ENCODE measurements around the gene MMS19.
A peak's percentile ranks its signal among the peaks of the same experiment; 100 is the strongest.

Gene MMS19

GRCh38 chr10:97463363-97464132 is 34.7 kb downstream of the MMS19 start:
- no peak overlapping the region for H3K4me3 ChIP-seq (ENCODE audit: low read depth, low read length)
- peak; percentile 82 for TF ChIP-seq CTCF (IDR thresholded peaks at IDR 0.05; ENCODE audit: low read depth, low read length)

DNA sequence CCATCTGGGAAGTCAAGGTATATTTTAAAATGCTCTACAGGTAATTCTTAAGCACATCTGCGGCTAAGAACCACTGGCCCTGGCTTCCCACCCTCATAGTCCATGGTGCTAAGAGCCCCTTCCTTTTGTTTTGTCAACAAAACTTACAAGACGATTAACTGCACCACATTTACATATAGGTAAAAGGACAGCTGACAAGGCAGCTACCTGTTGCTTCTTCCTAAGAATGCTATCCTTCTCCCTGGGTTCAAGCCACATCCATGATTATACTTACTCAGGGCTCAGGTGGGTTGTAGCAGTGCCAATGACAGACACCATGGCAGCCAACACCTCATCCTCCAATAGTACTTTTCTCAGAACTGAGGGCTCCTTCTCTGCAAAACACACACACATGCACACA is 35.9 kb downstream of the MMS19 start:
- no peak overlapping the region for H3K4me3 ChIP-seq (ENCODE audit: low read depth, low read length)
- no peak for TF ChIP-seq CTCF (IDR thresholded peaks at IDR 0.05; ENCODE audit: low read depth, low read length)

- TF ChIP-seq CTCF (IDR thresholded peaks at IDR 0.05; ENCODE audit: low read depth, low read length) = no peak
- H3K4me3 ChIP-seq (ENCODE audit: low read depth, low read length) = no peak overlapping the region
These were observed 38.3 kb downstream of the MMS19 start for GRCh38 chr10:97459933-97460332.

DNA sequence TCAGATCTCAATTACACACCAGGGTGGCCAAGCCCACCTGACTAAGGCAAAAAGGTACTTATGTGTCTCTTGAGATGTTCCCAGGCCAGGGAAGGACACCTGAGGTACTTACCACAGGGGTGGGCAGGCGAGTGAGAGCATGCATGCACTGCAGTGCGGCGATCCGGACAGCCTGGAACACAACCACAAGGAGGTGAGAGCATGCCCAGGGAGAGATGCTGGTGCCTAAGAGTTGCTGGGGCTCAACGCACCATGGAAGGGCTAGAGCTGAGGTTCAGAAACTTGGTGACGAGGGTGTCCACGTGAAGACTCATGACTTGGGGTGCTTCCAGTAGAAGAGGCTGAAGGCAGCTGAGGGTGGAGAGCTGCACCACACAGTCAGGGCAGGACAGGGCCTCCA is 39.1 kb downstream of the MMS19 start:
- no peak for TF ChIP-seq CTCF (IDR thresholded peaks at IDR 0.05; ENCODE audit: low read depth, low read length)
- no peak overlapping the region for H3K4me3 ChIP-seq (ENCODE audit: low read depth, low read length)

- H3K4me3 ChIP-seq (ENCODE audit: low read depth, low read length) = no peak overlapping the region
- TF ChIP-seq CTCF (IDR thresholded peaks at IDR 0.05; ENCODE audit: low read depth, low read length) = no peak
These were observed 41.5 kb downstream of the MMS19 start for GRCh38 chr10:97456686-97457065.

- no peak overlapping the region for H3K4me3 ChIP-seq (ENCODE audit: low read depth, low read length)
- no peak for TF ChIP-seq CTCF (IDR thresholded peaks at IDR 0.05; ENCODE audit: low read depth, low read length)
These were observed 42.1 kb downstream of the MMS19 start for GRCh38 chr10:97456034-97456685.

GRCh38 chr10:97454330-97455036 is 43.7 kb downstream of the MMS19 start:
- no peak for TF ChIP-seq CTCF (IDR thresholded peaks at IDR 0.05; ENCODE audit: low read depth, low read length)

More at GRCh38 chr10:97454330-97455036, 43.7 kb downstream of the MMS19 start:
- H3K4me3 ChIP-seq (ENCODE audit: low read depth, low read length) = no peak overlapping the region

All from WI38 (cell line).